Activated CD8-positive, alpha-beta T cell treated with anti-CD3 and anti-CD28 coated beads for 36 hours (primary cell): ENCODE data around the gene TM2D1. TPM values are rescaled to one million over a fixed set of nuclear protein-coding genes. Genes with fewer than 3 reads are reported as not detected.
"Not testable (repeated sequence)": the region's sequence is repeated elsewhere in the genome, so short reads cannot be mapped to it uniquely, and the experiment has no call there.

Experiments used
- ATAC-seq: fragments of 200-7000 bp; cut with Tn5 transposase; one replicate; pipeline ENCODE4 v1.10.0; 2021; ENCODE audit warnings: mild to moderate bottlenecking, moderate library complexity
- CTCF ChIA-PET: fragments of 350-600 bp; sonication (Branson Sonifier 250); formaldehyde crosslinking; loops from one replicate; lab custom pipeline; 2021; ENCODE audit warnings: antibody characterized with exemption; lab: Charles Lee
- POLR2A ChIA-PET: fragments of 350-600 bp; sonication (Branson Sonifier 250); formaldehyde crosslinking; loops from one replicate; lab custom pipeline; 2021; ENCODE audit warnings: antibody characterized with exemption; lab: Charles Lee
- DNase-seq: peaks from one replicate; pipeline ENCODE4 v3.0.0-alpha.2; 2020
- H3K27ac Mint-ChIP-seq: one replicate; pipeline ENCODE4 v1.8.0; 2021; ENCODE audit warnings: mild to moderate bottlenecking, mixed read lengths
- H3K27me3 Mint-ChIP-seq: one replicate; pipeline ENCODE4 v1.8.0; 2021; ENCODE audit warnings: mixed read lengths
- H3K36me3 Mint-ChIP-seq: one replicate; pipeline ENCODE4 v1.8.0; 2021; ENCODE audit warnings: low read depth, mixed read lengths
- H3K4me1 Mint-ChIP-seq: one replicate; pipeline ENCODE4 v1.8.0; 2021; ENCODE audit warnings: low read depth, mixed read lengths
- H3K4me3 Mint-ChIP-seq: one replicate; pipeline ENCODE4 v1.8.0; 2021; ENCODE audit warnings: mild to moderate bottlenecking, moderate library complexity, mixed read lengths
- H3K9me3 Mint-ChIP-seq: one replicate; pipeline ENCODE4 v1.8.0; 2021; ENCODE audit warnings: mixed read lengths
- intact Hi-C: fragments of 100-400 bp; cut with micrococcal nuclease; formaldehyde crosslinking; loops from one replicate; pipeline ENCODE4 v1.10.0; 2022
- total RNA-seq, 2 experiments: library from RNA; stranded (reverse); gene quantifications; one replicate each; pipeline ENCODE4 v1.2.3, GENCODE V29; 2021
- TF ChIP-seq, protein P1 (sequence below): fragments of 200-600 bp; IDR thresholded peaks from one replicate; pipeline ENCODE4 v1.8.0; 2022; ENCODE audit warnings: antibody characterized with exemption, mild to moderate bottlenecking

TM2D1 gene
- total RNA-seq, 2 experiments from 2014 or later, result 22.6 to 25.2 TPM

DNA sequence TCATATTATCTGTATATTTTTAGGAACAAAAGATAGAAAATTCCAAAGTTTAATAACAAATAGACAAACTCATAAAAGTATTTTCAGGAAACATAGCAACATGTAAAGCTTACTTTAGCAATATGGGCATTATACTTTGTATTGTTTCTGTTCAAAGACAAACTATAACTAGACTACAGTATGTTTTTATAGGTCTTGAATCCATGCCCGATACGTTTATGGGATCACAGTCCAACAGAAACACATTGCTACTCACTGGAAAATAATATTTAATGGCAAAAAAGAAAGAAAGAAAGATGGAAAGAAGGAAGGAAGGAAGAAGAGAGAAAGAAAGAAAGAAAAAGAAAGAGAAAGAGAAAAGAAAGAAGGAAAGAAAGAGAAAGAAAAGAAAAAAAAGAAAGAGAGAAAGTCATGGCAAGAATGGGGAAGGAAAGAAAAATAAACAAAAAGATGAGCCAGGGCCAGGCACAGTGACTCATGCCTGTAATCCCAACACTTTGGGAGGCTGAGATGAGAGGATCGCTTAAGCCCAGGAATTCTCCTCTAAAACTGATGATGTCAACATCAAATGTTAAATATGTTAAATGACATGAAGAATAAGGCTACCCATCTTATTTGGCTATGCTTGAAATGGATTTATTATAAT is 32.7 kb downstream of the TM2D1 start:
- Mint-ChIP-seq H3K9me3 (no peaks in the 10 kb centered on the region), H3K27ac (no peak overlapping the region), H3K4me1 (no peaks in the 10 kb centered on the region), H3K36me3 (peaks cover 14% of the 10 kb centered on the region), H3K27me3 (no peaks in the 10 kb centered on the region), H3K4me3 (no peak overlapping the region)
- ChIA-PET CTCF (no interaction called here), POLR2A (no interaction called here)
- ATAC-seq, result no peak
- intact Hi-C loops, result no loop called here
- TF ChIP-seq, protein P1, sequence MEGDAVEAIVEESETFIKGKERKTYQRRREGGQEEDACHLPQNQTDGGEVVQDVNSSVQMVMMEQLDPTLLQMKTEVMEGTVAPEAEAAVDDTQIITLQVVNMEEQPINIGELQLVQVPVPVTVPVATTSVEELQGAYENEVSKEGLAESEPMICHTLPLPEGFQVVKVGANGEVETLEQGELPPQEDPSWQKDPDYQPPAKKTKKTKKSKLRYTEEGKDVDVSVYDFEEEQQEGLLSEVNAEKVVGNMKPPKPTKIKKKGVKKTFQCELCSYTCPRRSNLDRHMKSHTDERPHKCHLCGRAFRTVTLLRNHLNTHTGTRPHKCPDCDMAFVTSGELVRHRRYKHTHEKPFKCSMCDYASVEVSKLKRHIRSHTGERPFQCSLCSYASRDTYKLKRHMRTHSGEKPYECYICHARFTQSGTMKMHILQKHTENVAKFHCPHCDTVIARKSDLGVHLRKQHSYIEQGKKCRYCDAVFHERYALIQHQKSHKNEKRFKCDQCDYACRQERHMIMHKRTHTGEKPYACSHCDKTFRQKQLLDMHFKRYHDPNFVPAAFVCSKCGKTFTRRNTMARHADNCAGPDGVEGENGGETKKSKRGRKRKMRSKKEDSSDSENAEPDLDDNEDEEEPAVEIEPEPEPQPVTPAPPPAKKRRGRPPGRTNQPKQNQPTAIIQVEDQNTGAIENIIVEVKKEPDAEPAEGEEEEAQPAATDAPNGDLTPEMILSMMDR, result peak; percentile 22
- DNase-seq, result no peak

DNA sequence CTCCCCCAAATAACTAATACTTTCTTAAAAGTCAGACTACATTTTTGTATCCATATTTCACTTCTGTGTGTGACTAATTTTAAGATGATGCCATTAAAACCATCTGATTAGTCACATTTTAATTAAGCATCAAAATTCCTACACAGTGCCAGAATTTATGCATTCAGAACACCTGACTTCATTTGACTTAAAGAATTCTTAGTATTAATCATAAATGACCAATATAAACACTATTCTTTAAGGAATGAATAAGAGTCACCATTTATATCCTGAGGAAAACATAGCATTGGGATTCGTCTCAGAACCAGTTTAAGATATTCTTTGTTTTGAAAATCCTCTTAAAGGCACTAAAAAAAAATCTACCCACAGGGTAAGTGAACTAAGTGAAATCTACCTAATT is 37.0 kb downstream of the TM2D1 start:
- CTCF ChIA-PET, result interaction anchor here (1.5 kb wide), 1 partner anchor 12 kb away, joined by 4 read pairs; no protein-coding TSS in a partner anchor
- H3K36me3 Mint-ChIP-seq, result peaks cover 8% of the 10 kb centered on the region
- ATAC-seq, result no peak
- no peaks in the 10 kb centered on the region for H3K9me3 Mint-ChIP-seq
- H3K27me3 Mint-ChIP-seq, result no peaks in the 10 kb centered on the region
- no peak for DNase-seq
- POLR2A ChIA-PET, result no interaction called here
- H3K4me3 Mint-ChIP-seq, result no peak overlapping the region
- TF ChIP-seq, protein P1, result no peak
- intact Hi-C loops, result no loop called here
- H3K27ac Mint-ChIP-seq, result no peak overlapping the region
- H3K4me1 Mint-ChIP-seq, result no peaks in the 10 kb centered on the region

DNA sequence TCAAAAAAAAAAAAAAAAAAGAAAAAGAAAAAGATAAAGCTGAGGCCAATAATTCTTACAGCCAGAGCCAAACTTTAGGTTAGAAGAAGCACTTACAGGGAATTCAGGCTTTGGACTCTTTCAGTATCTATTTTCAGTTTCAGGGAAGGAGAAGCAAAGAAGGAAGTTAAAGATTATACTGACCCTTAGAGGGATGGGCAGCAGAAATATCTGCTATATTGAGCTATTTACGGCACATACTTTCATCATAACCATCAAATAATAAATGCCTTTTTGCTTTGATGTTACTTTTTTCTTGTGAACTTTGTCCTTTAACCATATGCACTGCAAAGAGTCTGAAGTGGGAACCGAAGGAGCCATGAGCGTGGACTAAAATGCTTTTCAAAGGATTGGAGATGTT is 42.0 kb downstream of the TM2D1 start:
- H3K4me3 Mint-ChIP-seq, result no peak overlapping the region

DNA sequence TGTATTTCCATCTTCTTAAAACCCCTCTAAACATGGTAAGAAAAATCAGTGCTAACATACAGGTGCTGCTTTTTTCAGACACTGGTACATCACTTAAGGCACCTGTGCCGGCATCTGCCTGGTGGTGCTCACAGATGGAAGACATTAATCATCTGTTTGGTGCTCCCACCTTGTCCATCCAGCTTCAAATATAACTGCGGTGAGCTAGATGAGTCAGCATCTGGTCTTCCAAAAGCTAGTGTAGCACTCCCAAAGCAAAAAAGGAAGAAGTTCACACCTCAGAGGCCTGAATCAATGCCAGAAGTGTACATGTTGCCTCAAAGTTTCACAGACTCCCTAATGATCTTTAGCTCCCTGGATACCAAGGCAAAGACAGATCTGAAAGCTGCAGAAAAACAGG is 44.4 kb downstream of the TM2D1 start:
- no peak for ATAC-seq
- peak overlapping the region; percentile 61 for H3K27ac Mint-ChIP-seq
- CTCF ChIA-PET, result interaction anchor here (1.1 kb wide), 1 partner anchor 9 kb away, joined by 3 read pairs; no protein-coding TSS in a partner anchor

More for the DNA sequence above, 42.0 kb downstream of the TM2D1 start:
- ATAC-seq (no peak), DNase-seq (no peak)
- no peaks in the 10 kb centered on the region for H3K27me3 Mint-ChIP-seq
- H3K36me3 Mint-ChIP-seq, result peaks cover 17% of the 10 kb centered on the region
- CTCF ChIA-PET, result no interaction called here
- TF ChIP-seq, protein P1, result no peak
- H3K27ac Mint-ChIP-seq, result no peak overlapping the region
- POLR2A ChIA-PET, result no interaction called here
- H3K4me1 Mint-ChIP-seq, result peaks cover 2% of the 10 kb centered on the region
- no peaks in the 10 kb centered on the region for H3K9me3 Mint-ChIP-seq
- intact Hi-C loops, result no loop called here

DNA sequence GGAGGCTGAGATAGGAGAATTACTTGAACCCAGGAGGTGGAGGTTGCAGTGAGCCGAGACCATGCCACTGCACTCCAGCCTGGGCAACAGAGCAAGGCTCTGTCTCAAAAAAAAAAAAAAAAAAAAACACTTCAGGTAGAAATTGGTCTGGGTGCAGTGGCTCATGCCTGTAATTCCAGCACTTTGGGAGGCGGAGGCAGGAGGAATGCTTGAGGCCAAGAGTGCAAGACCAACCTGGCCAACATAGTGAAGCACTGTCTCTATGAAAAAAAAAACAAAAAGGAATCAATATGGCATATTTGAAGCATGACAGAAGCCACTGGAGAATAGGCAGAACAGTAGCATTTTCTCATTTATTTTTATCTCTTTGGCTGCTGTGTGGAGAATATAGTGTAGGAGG is 48.1 kb downstream of the TM2D1 start:
- POLR2A ChIA-PET, H3K4me3 Mint-ChIP-seq, H3K9me3 Mint-ChIP-seq, H3K27me3 Mint-ChIP-seq, intact Hi-C loops, DNase-seq, H3K36me3 Mint-ChIP-seq, H3K4me1 Mint-ChIP-seq, ATAC-seq, CTCF ChIA-PET, H3K27ac Mint-ChIP-seq: not testable (repeated sequence)

More for the DNA sequence above, 44.4 kb downstream of the TM2D1 start:
- intact Hi-C loops, result no loop called here
- H3K27me3 Mint-ChIP-seq, result no peaks in the 10 kb centered on the region
- POLR2A ChIA-PET, result interaction anchor here (1.0 kb wide), 1 partner anchor 12 kb away, joined by 3 read pairs; no protein-coding TSS in a partner anchor
- no peaks in the 10 kb centered on the region for H3K9me3 Mint-ChIP-seq
- peaks cover 14% of the 10 kb centered on the region for H3K36me3 Mint-ChIP-seq
- peaks cover 2% of the 10 kb centered on the region for H3K4me1 Mint-ChIP-seq
- no peak overlapping the region for H3K4me3 Mint-ChIP-seq
- TF ChIP-seq, protein P1, result no peak
- DNase-seq, result no peak
